NT2/D1 (cell line): ENCODE data around the gene AGBL4.

Experiments used
- DNase-seq: peaks from one replicate; pipeline ENCODE4 v3.0.0-alpha.2; 2011; ENCODE audit warnings: low read depth, low spot score
- H3K27me3 ChIP-seq: 2 replicates; pipeline ENCODE4 v1.6.0; 2011; ENCODE audit warnings: mild to moderate bottlenecking; ENCODE audit not compliant: insufficient read length, insufficient read depth
- H3K36me3 ChIP-seq: 2 replicates; pipeline ENCODE4 v1.6.1; 2011; ENCODE audit warnings: mild to moderate bottlenecking, low read length, mixed read lengths; ENCODE audit not compliant: insufficient read depth, insufficient read length
- H3K4me1 ChIP-seq: 2 replicates; pipeline ENCODE4 v1.5.1; 2011; ENCODE audit not compliant: insufficient read depth, insufficient read length
- H3K4me3 ChIP-seq: 2 replicates; pipeline ENCODE4 v1.5.1; 2011; ENCODE audit warnings: low read depth; ENCODE audit not compliant: insufficient read length
- H3K9ac ChIP-seq: 2 replicates; pipeline ENCODE4 v1.6.0; 2011; ENCODE audit warnings: low read depth; ENCODE audit not compliant: insufficient read length
- H3K9me3 ChIP-seq: 2 replicates; pipeline ENCODE4 v1.5.1; 2011; ENCODE audit warnings: mild to moderate bottlenecking, low read length; ENCODE audit not compliant: insufficient read depth
- SUZ12 ChIP-seq: IDR thresholded peaks from 2 replicates; pipeline ENCODE4 v1.6.1; 2011; ENCODE audit not compliant: insufficient read length, insufficient read depth; ENCODE audit errors: extremely low read depth
- YY1 ChIP-seq: IDR thresholded peaks from 2 replicates; pipeline ENCODE4 v1.6.1; 2011; ENCODE audit not compliant: insufficient read length, insufficient read depth
- ZNF274 ChIP-seq: IDR thresholded peaks from 2 replicates; pipeline ENCODE4 v1.6.1; 2011; ENCODE audit warnings: mild to moderate bottlenecking, low read depth, low read length

Gene AGBL4

DNA sequence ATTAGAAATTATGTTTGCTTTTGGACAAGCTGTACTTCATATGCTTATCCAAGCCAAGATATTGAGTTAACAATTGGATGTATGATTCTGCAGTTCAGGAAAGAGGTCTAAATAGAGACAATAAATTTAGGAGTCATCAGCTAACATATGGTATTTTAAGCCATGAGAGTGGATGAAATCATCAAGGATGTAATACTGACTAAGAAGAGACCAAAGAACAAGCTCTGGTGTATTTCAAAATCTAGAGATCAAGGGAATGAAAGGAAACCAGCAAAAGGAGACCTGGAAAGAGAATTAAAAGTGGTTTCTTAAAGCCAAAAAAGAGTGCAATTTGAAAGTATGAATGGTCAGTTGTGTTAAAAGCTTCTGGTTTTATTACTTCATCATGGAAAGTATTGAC lies 1063.4 kb downstream of the AGBL4 start:
- no peak for DNase-seq
- TF ChIP-seq YY1 (no peak), SUZ12 (no peak), ZNF274 (no peak)
- no peak overlapping the region for H3K9ac ChIP-seq

GRCh38 chr1:48955774-48956173 lies 1068.0 kb downstream of the AGBL4 start:
- H3K9me3 ChIP-seq, result no peaks in the 10 kb centered on the region
- no peaks in the 10 kb centered on the region for H3K4me1 ChIP-seq
- no peak overlapping the region for H3K4me3 ChIP-seq
- TF ChIP-seq SUZ12 (no peak), YY1 (no peak), ZNF274 (no peak)
- no peaks in the 10 kb centered on the region for H3K36me3 ChIP-seq
- H3K27me3 ChIP-seq, result no peaks in the 10 kb centered on the region
- DNase-seq, result no peak
- no peak overlapping the region for H3K9ac ChIP-seq

More for the DNA sequence above, 1063.4 kb downstream of the AGBL4 start:
- Histone ChIP-seq H3K4me3 (no peak overlapping the region), H3K9me3 (no peaks in the 10 kb centered on the region), H3K36me3 (no peaks in the 10 kb centered on the region), H3K4me1 (no peaks in the 10 kb centered on the region), H3K27me3 (no peaks in the 10 kb centered on the region)

DNA sequence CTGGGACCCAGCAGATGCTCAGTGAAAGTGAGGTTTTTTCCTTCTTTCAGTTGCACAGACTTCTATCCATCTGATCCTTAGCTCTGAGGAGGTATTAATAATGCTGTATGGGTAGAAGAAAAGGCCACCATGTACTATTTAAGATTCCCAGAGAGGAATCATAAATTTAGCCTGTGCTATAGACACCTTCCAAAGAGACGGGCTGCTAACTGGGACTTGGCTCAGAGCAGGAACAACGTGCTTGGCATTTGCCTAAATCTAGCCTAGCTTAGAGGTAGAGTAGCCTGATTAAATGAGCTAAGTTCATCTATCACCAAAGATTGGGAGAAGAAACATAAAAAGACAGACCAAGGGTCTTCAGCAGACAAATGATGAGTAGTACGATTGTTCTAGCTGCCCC lies 1070.1 kb downstream of the AGBL4 start:
- no peak overlapping the region for H3K4me3 ChIP-seq
- no peaks in the 10 kb centered on the region for H3K9me3 ChIP-seq
- H3K9ac ChIP-seq, result no peak overlapping the region
- TF ChIP-seq SUZ12 (no peak), YY1 (no peak), ZNF274 (no peak)
- H3K4me1 ChIP-seq, result no peaks in the 10 kb centered on the region
- DNase-seq, result no peak
- no peaks in the 10 kb centered on the region for H3K36me3 ChIP-seq
- no peaks in the 10 kb centered on the region for H3K27me3 ChIP-seq

GRCh38 chr1:48948562-48948961 lies 1075.2 kb downstream of the AGBL4 start:
- Histone ChIP-seq H3K9me3 (no peaks in the 10 kb centered on the region), H3K27me3 (peaks cover 2% of the 10 kb centered on the region), H3K4me1 (peaks cover 5% of the 10 kb centered on the region), H3K36me3 (no peaks in the 10 kb centered on the region), H3K4me3 (no peak overlapping the region), H3K9ac (no peak overlapping the region)
- TF ChIP-seq ZNF274 (no peak), YY1 (no peak), SUZ12 (no peak)
- DNase-seq, result no peak

- Histone ChIP-seq H3K27me3 (peaks cover 2% of the 10 kb centered on the region), H3K9ac (no peak overlapping the region), H3K4me1 (peaks cover 5% of the 10 kb centered on the region), H3K4me3 (no peak overlapping the region), H3K9me3 (no peaks in the 10 kb centered on the region), H3K36me3 (no peaks in the 10 kb centered on the region)
- TF ChIP-seq SUZ12, result no peak
- TF ChIP-seq YY1, result no peak
- TF ChIP-seq ZNF274, result no peak
- DNase-seq, result peak; percentile 16
Observed at GRCh38 chr1:48947761-48948537, 1075.8 kb downstream of the AGBL4 start.

DNA sequence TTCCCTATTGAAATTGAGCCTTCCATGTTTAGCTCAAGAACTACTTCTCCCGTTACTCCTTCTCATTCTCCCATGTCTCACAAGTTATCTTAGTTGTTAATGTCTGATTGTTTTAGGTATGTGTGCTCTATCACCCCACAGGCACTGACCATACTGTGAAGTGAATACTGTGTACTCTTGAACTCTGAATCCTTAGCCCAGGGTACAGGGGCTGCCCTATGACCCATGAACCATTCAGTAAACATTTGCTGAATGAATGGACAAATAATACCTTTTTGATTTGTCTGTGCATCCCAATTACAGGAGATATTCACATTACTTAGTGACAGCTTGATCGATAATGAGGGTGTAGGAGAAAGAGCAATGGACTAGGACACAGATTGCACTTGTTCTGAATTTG lies 1077.7 kb downstream of the AGBL4 start:
- no peak overlapping the region for H3K4me3 ChIP-seq
- peaks cover 2% of the 10 kb centered on the region for H3K27me3 ChIP-seq
- no peak overlapping the region for H3K9ac ChIP-seq
- no peak for DNase-seq
- TF ChIP-seq YY1 (no peak), ZNF274 (no peak), SUZ12 (no peak)
- no peaks in the 10 kb centered on the region for H3K36me3 ChIP-seq
- no peaks in the 10 kb centered on the region for H3K9me3 ChIP-seq
- H3K4me1 ChIP-seq, result peaks cover 5% of the 10 kb centered on the region

DNA sequence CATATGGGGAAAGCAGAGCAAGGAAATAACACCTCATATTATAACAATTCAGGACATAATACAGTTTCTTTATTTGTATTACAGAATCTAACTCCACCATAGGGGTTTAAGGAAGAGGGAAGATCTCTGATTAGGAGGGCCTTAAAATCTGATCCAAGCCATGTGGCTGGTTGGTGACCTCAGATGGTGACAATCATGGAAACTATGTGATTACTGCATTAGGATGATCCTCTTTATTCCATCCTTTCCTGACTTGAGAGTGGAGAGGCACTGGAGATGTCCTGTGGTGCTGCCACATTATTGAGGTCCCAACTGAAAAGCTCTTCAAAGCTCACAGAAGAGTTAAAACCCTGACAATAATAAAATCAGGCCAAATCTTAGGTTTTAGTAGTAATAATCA lies 1078.9 kb downstream of the AGBL4 start:
- TF ChIP-seq SUZ12 (no peak), YY1 (no peak), ZNF274 (no peak)
- H3K27me3 ChIP-seq, result peaks cover 2% of the 10 kb centered on the region
- H3K36me3 ChIP-seq, result no peaks in the 10 kb centered on the region
- DNase-seq, result no peak
- no peaks in the 10 kb centered on the region for H3K9me3 ChIP-seq
- H3K4me1 ChIP-seq, result peaks cover 5% of the 10 kb centered on the region
- no peak overlapping the region for H3K9ac ChIP-seq
- no peak overlapping the region for H3K4me3 ChIP-seq
